A549 (cell line): ENCODE data around the gene MYH6. TPM values are rescaled to one million over a fixed set of nuclear protein-coding genes. Genes with fewer than 3 reads are reported as not detected.

ENCODE experiments used
- ATAC-seq, 2 experiments: fragments of 200-7000 bp in 1 of 2; fragments of >200 bp in 1 of 2; cut with Nextera tagmentation in 1 of 2; cut with Tn5 transposase in 1 of 2; 3 replicates each; pipeline versions ENCODE4 v1.8.0 to v1.9.1; 2018 to 2020; ENCODE audit warnings: mild to moderate bottlenecking in 1 of 2, moderate library complexity in 1 of 2
- CTCF ChIA-PET: fragments of 300-600 bp; sonication (Branson Sonifier 250); formaldehyde crosslinking; extraction: SDS; loops from one replicate; lab custom pipeline; 2021; ENCODE audit warnings: antibody characterized with exemption, inconsistent platforms; lab: Yijun Ruan, JAX
- POLR2A ChIA-PET: fragments of 350-600 bp; formaldehyde crosslinking; extraction: SDS; loops from one replicate; lab custom pipeline; 2021; ENCODE audit warnings: antibody characterized with exemption, inconsistent platforms; lab: Yijun Ruan, JAX
- DNase-seq, 2 experiments: peaks; one replicate each; pipeline versions ENCODE4 v3.0.0 to v3.0.0-alpha.2; 2011 to 2016; ENCODE audit warnings: low read depth in 1 of 2, low spot score in 1 of 2
- FAIRE-seq: peaks from 2 replicates; lab custom pipeline; 2011; peaks lifted over from hg19 to GRCh38; lab: Jason Lieb, UNC
- H3K27ac ChIP-seq, 2 experiments: fragments of >200 bp; sonication (Bioruptor Twin); formaldehyde crosslinking; 3 replicates each; pipeline ENCODE4 v1.5.1; 2016 to 2017
- H3K4me1 ChIP-seq: fragments of >200 bp; sonication (Bioruptor Twin); formaldehyde crosslinking; 3 replicates; pipeline ENCODE4 v1.6.1; 2016
- H3K4me2 ChIP-seq: fragments of >200 bp; sonication (Bioruptor Twin); formaldehyde crosslinking; 3 replicates; pipeline ENCODE4 v1.6.1; 2016
- H3K4me3 ChIP-seq: fragments of >200 bp; sonication (Bioruptor Twin); formaldehyde crosslinking; 3 replicates; pipeline ENCODE4 v1.5.1; 2016
- H3K9me3 ChIP-seq: fragments of >200 bp; sonication (Bioruptor Twin); formaldehyde crosslinking; 3 replicates; pipeline ENCODE4 v1.6.1; 2016
- BCL3 ChIP-seq: fragments of >200 bp; sonication (Bioruptor Twin); formaldehyde crosslinking; IDR thresholded peaks from 3 replicates; pipeline ENCODE4 v1.6.1; 2016
- BHLHE40 ChIP-seq: IDR thresholded peaks from 2 replicates; pipeline ENCODE4 v1.6.1; 2012; ENCODE audit warnings: low read depth, low read length, inconsistent platforms
- EHMT2 ChIP-seq: fragments of 200-600 bp; sonication (generic); IDR thresholded peaks from 2 replicates; pipeline ENCODE4 v1.6.1; 2016; ENCODE audit warnings: antibody characterized with exemption, low read depth, mild to moderate bottlenecking, moderate library complexity
- ELK1 ChIP-seq: fragments of 150-350 bp; IDR thresholded peaks from 2 replicates; pipeline ENCODE4 v1.6.1; 2014; ENCODE audit warnings: low read depth, mild to moderate bottlenecking, low read length
- FOSB ChIP-seq: fragments of 250-450 bp; sonication (Bioruptor Pico); IDR thresholded peaks from 2 replicates; pipeline ENCODE4 v1.5.0; 2020; ENCODE audit warnings: mild to moderate bottlenecking, moderate library complexity
- FOSL2 ChIP-seq, 2 experiments: fragments of 450-650 bp in 1 of 2; fragments of >200 bp in 1 of 2; sonication (Bioruptor Twin) in 1 of 2; formaldehyde crosslinking; IDR thresholded peaks; 2 replicates each; pipeline versions ENCODE4 v1.5.0 to v1.6.1; 2016 to 2020; ENCODE audit warnings: mild to moderate bottlenecking in 1 of 2, moderate library complexity in 1 of 2
- GATA3 ChIP-seq: IDR thresholded peaks from 2 replicates; pipeline ENCODE4 v1.6.1; 2012; ENCODE audit warnings: borderline replicate concordance
- HDAC2 ChIP-seq: fragments of 200-600 bp; sonication (generic); IDR thresholded peaks from 2 replicates; pipeline ENCODE4 v1.6.1; 2016
- HOXA7 ChIP-seq: fragments of 250-450 bp; sonication (Bioruptor Pico); IDR thresholded peaks from 2 replicates; pipeline ENCODE4 v1.5.0; 2020; ENCODE audit warnings: mild to moderate bottlenecking, moderate library complexity
- HOXB13 ChIP-seq: fragments of 250-450 bp; sonication (Bioruptor Pico); IDR thresholded peaks from 2 replicates; pipeline ENCODE4 v1.5.0; 2020; ENCODE audit warnings: low read depth, mild to moderate bottlenecking, moderate library complexity
- HOXB5 ChIP-seq: fragments of 250-450 bp; sonication (Bioruptor Pico); IDR thresholded peaks from 2 replicates; pipeline ENCODE4 v1.5.0; 2020; ENCODE audit warnings: mild to moderate bottlenecking, moderate library complexity
- JUNB ChIP-seq: fragments of >200 bp; sonication (Bioruptor Twin); formaldehyde crosslinking; IDR thresholded peaks from 2 replicates; pipeline ENCODE4 v1.6.1; 2016
- KDM1A ChIP-seq: fragments of 200-600 bp; sonication (generic); IDR thresholded peaks from 2 replicates; pipeline ENCODE4 v1.6.1; 2016; ENCODE audit warnings: low read depth, mild to moderate bottlenecking
- KDM5A ChIP-seq: fragments of 200-600 bp; sonication (generic); IDR thresholded peaks from 2 replicates; pipeline ENCODE4 v1.6.1; 2016; ENCODE audit warnings: antibody characterized with exemption, mild to moderate bottlenecking
- MAFK ChIP-seq: fragments of 450-650 bp; IDR thresholded peaks from 2 replicates; pipeline ENCODE4 v1.6.1; 2014; ENCODE audit not compliant: partially characterized antibody
- MAZ ChIP-seq: fragments of 150-350 bp; IDR thresholded peaks from 2 replicates; pipeline ENCODE4 v1.6.1; 2014; ENCODE audit warnings: antibody characterized with exemption, low read depth, low read length, borderline replicate concordance
- NFE2L2 ChIP-seq: fragments of 150-350 bp; conservative IDR thresholded peaks from 2 replicates; pipeline ENCODE4 v1.6.1; 2014; ENCODE audit warnings: low read length
- NPAS2 ChIP-seq: fragments of 250-450 bp; sonication (Bioruptor Pico); IDR thresholded peaks from 2 replicates; pipeline ENCODE4 v1.8.0; 2022; ENCODE audit warnings: mild to moderate bottlenecking, moderate library complexity, borderline replicate concordance
- RAD21 ChIP-seq, 2 experiments: fragments of >200 bp in 1 of 2; sonication (Bioruptor Twin) in 1 of 2; formaldehyde crosslinking in 1 of 2; IDR thresholded peaks in 1 of 2; conservative IDR thresholded peaks in 1 of 2; 2 replicates in 1 of 2; 3 replicates in 1 of 2; pipeline ENCODE4 v1.6.1; 2012 to 2018; ENCODE audit warnings: inconsistent platforms in 1 of 2
- RARB ChIP-seq: fragments of 250-450 bp; sonication (Bioruptor Pico); IDR thresholded peaks from 2 replicates; pipeline ENCODE4 v1.8.0; 2021; ENCODE audit warnings: mild to moderate bottlenecking, moderate library complexity
- RCOR1 ChIP-seq: fragments of 150-350 bp; IDR thresholded peaks from 2 replicates; pipeline ENCODE4 v1.6.1; 2014; ENCODE audit warnings: antibody characterized with exemption, low read length, low read depth
- REST ChIP-seq: fragments of 200-600 bp; sonication (generic); IDR thresholded peaks from 2 replicates; pipeline ENCODE4 v1.6.1; 2016; ENCODE audit warnings: antibody characterized with exemption, mild to moderate bottlenecking, moderate library complexity
- SMC3 ChIP-seq: fragments of >200 bp; sonication (Bioruptor Twin); formaldehyde crosslinking; IDR thresholded peaks from 3 replicates; pipeline ENCODE4 v1.6.1; 2018; ENCODE audit warnings: inconsistent platforms
- SREBF2 ChIP-seq: fragments of 450-650 bp; IDR thresholded peaks from 2 replicates; pipeline ENCODE4 v1.6.1; 2014; ENCODE audit warnings: mild to moderate bottlenecking, moderate library complexity
- USF2 ChIP-seq: fragments of 450-650 bp; IDR thresholded peaks from 2 replicates; pipeline ENCODE4 v1.6.1; 2014; ENCODE audit warnings: antibody characterized with exemption
- ZC3H11A ChIP-seq: fragments of 450-650 bp; IDR thresholded peaks from 2 replicates; pipeline ENCODE4 v1.6.1; 2014; ENCODE audit warnings: antibody characterized with exemption, mild to moderate bottlenecking
- WGBS: methylation state at CpG from one replicate; pipeline ENCODE4 v1.1.6; 2017; ENCODE audit errors: missing lambda C conversion rate; 5-methylcytosine and 5-hydroxymethylcytosine counted together
- polyA plus RNA-seq, 4 experiments: library from polyadenylated mRNA; depleted of rRNA in 3 of 4; stranded (reverse); fragments of >200 nt; fragmentation: RNase III in 1 of 4; extraction: RNeasy Plus Mini Kit Qiagen cat#74134 plus additional on column Dnase treatment in 1 of 4; gene quantifications; 2 replicates in 3 of 4; 3 replicates in 1 of 4; pipeline ENCODE4 v1.2.3, GENCODE V29; 2011 to 2017
- TF ChIP-seq, protein P1 (sequence below): fragments of >200 bp; sonication (Bioruptor Twin); formaldehyde crosslinking; IDR thresholded peaks from 2 replicates; pipeline ENCODE4 v1.6.1; 2016
- TF ChIP-seq, protein P2 (sequence below): fragments of 250-450 bp; sonication (Bioruptor Pico); IDR thresholded peaks from 2 replicates; pipeline ENCODE4 v1.5.0; 2021; ENCODE audit warnings: mild to moderate bottlenecking, moderate library complexity, borderline replicate concordance
- TF ChIP-seq, protein P3 (sequence below): IDR thresholded peaks from 2 replicates; pipeline ENCODE4 v1.6.1; 2012

Gene MYH6
- polyA plus RNA-seq, 2 of the 4 experiments (the other 2 are of a cell fraction), result not detected

DNA sequence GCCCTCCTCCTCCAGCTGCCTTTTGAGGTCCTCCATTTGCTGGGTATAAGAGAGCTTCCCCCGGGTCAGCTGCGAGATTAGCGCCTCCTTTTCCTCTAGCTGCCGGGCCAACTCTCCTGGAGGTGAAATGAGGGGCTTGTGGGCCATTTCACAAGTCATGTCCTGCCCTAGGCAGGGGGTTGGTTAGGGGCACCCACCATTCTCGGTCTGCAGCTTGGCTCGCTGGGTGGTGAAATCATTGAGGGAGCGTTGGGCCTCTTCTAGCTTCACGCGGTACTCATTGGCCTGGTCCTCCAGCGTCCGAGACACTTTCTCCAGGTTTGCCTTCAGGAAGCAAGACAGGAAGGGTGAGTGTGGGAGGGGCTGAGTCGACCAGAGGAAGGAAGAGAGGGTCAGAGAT lies 18.7 kb downstream of the MYH6 start:
- DNase-seq, result no peak
- WGBS, result 64% methylated on average over 8 of the region's 12 CpGs
- Histone ChIP-seq H3K4me2 (no peak overlapping the region), H3K4me3 (no peak overlapping the region), H3K27ac (no peak overlapping the region), H3K9me3 (no peaks in the 10 kb centered on the region), H3K4me1 (no peaks in the 10 kb centered on the region)
- ChIA-PET POLR2A (no interaction called here), CTCF (interaction anchor here (0.7 to 12.5 kb wide), 2 partner anchors 9 to 60 kb away, joined by 3 to 106 read pairs; partner anchors contain the start of gene CMTM5)
- ATAC-seq, result no peak
- TF ChIP-seq SREBF2 (no peak), USF2 (no peak), SMC3 (no peak), ELK1 (no peak), REST (no peak), MAZ (no peak), HOXA7 (CRISPR knock-in tag) (no peak), BHLHE40 (no peak), FOSL2 (IDR thresholded peaks at IDR 0.05) (no peak), FOSL2 (CRISPR knock-in tag; IDR thresholded peaks at IDR 0.05) (no peak), EHMT2 (no peak), HDAC2 (no peak), RARB (CRISPR knock-in tag) (no peak), NPAS2 (no peak), ZC3H11A (no peak)
- TF ChIP-seq, protein P1, sequence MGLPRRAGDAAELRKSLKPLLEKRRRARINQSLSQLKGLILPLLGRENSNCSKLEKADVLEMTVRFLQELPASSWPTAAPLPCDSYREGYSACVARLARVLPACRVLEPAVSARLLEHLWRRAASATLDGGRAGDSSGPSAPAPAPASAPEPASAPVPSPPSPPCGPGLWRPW, result no peak
- TF ChIP-seq, protein P2, sequence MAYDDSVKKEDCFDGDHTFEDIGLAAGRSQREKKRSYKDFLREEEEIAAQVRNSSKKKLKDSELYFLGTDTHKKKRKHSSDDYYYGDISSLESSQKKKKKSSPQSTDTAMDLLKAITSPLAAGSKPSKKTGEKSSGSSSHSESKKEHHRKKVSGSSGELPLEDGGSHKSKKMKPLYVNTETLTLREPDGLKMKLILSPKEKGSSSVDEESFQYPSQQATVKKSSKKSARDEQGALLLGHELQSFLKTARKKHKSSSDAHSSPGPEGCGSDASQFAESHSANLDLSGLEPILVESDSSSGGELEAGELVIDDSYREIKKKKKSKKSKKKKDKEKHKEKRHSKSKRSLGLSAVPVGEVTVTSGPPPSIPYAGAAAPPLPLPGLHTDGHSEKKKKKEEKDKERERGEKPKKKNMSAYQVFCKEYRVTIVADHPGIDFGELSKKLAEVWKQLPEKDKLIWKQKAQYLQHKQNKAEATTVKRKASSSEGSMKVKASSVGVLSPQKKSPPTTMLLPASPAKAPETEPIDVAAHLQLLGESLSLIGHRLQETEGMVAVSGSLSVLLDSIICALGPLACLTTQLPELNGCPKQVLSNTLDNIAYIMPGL (CRISPR knock-in tag), result no peak
- TF ChIP-seq, protein P3, sequence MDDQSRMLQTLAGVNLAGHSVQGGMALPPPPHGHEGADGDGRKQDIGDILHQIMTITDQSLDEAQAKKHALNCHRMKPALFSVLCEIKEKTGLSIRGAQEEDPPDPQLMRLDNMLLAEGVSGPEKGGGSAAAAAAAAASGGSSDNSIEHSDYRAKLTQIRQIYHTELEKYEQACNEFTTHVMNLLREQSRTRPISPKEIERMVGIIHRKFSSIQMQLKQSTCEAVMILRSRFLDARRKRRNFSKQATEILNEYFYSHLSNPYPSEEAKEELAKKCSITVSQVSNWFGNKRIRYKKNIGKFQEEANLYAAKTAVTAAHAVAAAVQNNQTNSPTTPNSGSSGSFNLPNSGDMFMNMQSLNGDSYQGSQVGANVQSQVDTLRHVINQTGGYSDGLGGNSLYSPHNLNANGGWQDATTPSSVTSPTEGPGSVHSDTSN, result no peak
- FAIRE-seq, result no peak

GRCh38 chr14:23388996-23389395 lies 19.1 kb downstream of the MYH6 start:
- ATAC-seq (no peak), DNase-seq (no peak), FAIRE-seq (no peak)
- H3K27ac ChIP-seq, result no peak overlapping the region
- H3K4me1 ChIP-seq, result no peaks in the 10 kb centered on the region
- H3K9me3 ChIP-seq, result no peaks in the 10 kb centered on the region
- ChIA-PET CTCF (interaction anchor here (0.7 to 12.5 kb wide), 2 partner anchors 9 to 60 kb away, joined by 3 to 106 read pairs; partner anchors contain the start of gene CMTM5), POLR2A (no interaction called here)
- H3K4me2 ChIP-seq, result no peak overlapping the region
- WGBS, result 86% methylated on average over 7 of the region's 8 CpGs
- H3K4me3 ChIP-seq, result no peak overlapping the region
- TF ChIP-seq JUNB, result no peak
- TF ChIP-seq HOXB5 (CRISPR knock-in tag), result no peak
- no peak for TF ChIP-seq RAD21 (conservative IDR thresholded peaks at IDR 0.05 in 1 of 2, IDR thresholded peaks at IDR 0.05 in 1 of 2)
- no peak for TF ChIP-seq KDM5A
- no peak for TF ChIP-seq HOXB13 (CRISPR knock-in tag)
- no peak for TF ChIP-seq NFE2L2
- TF ChIP-seq KDM1A, result no peak
- no peak for TF ChIP-seq MAZ
- TF ChIP-seq FOSB, result no peak
- no peak for TF ChIP-seq MAFK
- TF ChIP-seq HDAC2, result no peak
- no peak for TF ChIP-seq RCOR1
- TF ChIP-seq GATA3, result no peak
- TF ChIP-seq BCL3, result no peak
